HepG2 (cell line): Measurements from ENCODE around the gene PLEKHA5. TPM values are rescaled to one million over a fixed set of nuclear protein-coding genes. Genes with fewer than 3 reads are reported as not detected.

Source experiments
- ATAC-seq: fragments of 200-7000 bp; cut with Tn5 transposase; 3 replicates; pipeline ENCODE4 v1.9.1; 2020; ENCODE audit warnings: mild to moderate bottlenecking, moderate library complexity
- BruUV-seq: library from RNA; stranded (reverse); fragments of 400-500 nt; replicated peaks from 2 replicates; lab custom pipeline; 2021; lab: Mats Ljungman, UMichigan
- CTCF ChIA-PET: fragments of 300-600 bp; formaldehyde crosslinking; extraction: SDS; loops from one replicate; lab custom pipeline; 2021; ENCODE audit warnings: low total read pairs, inconsistent platforms, low intra/inter-chr PET ratio; lab: Yijun Ruan, JAX
- POLR2A ChIA-PET: fragments of 350-600 bp; sonication (Branson Sonifier 250); formaldehyde crosslinking; loops from one replicate; lab custom pipeline; 2020; ENCODE audit warnings: antibody characterized with exemption, inconsistent platforms; lab: Yijun Ruan, JAX
- DNase-seq: peaks from one replicate; pipeline ENCODE4 v3.0.0-alpha.2; 2015; ENCODE audit warnings: low spot score
- FAIRE-seq: peaks from 3 replicates; lab custom pipeline; 2011; peaks lifted over from hg19 to GRCh38; lab: Jason Lieb, UNC
- H2AFZ ChIP-seq: one replicate; pipeline ENCODE4 v1.6.1; 2011; ENCODE audit warnings: low read length, inconsistent platforms
- H3K27ac ChIP-seq: fragments of 300-600 bp; 3 replicates; pipeline ENCODE4 v1.8.0; 2011; ENCODE audit warnings: mixed run types, mild to moderate bottlenecking, mixed read lengths, low read length, inconsistent platforms; ENCODE audit not compliant: insufficient read depth; ENCODE audit errors: extremely low read length
- H3K27me3 ChIP-seq, 2 experiments: fragments of 200-600 bp in 1 of 2; 2 replicates in 1 of 2; 3 replicates in 1 of 2; pipeline versions ENCODE4 v1.6.0 to v1.8.0; 2011; ENCODE audit warnings: low read length in 2 of 2, mild to moderate bottlenecking in 2 of 2, moderate library complexity in 2 of 2, inconsistent platforms in 1 of 2; ENCODE audit not compliant: insufficient read depth in 2 of 2, control insufficient read depth in 1 of 2
- H3K36me3 ChIP-seq, 2 experiments: fragments of 200-600 bp in 1 of 2; replicated peaks in 1 of 2; 2 replicates in 1 of 2; 3 replicates in 1 of 2; pipeline versions ENCODE4 v1.5.1 to v1.8.0; 2011; ENCODE audit warnings: low read length in 2 of 2, inconsistent platforms in 1 of 2; ENCODE audit not compliant: insufficient read depth in 2 of 2, control insufficient read depth in 1 of 2
- H3K4me1 ChIP-seq: 2 replicates; pipeline ENCODE4 v1.5.1; 2012; ENCODE audit warnings: low read length, inconsistent platforms; ENCODE audit not compliant: insufficient read depth
- H3K4me2 ChIP-seq: 2 replicates; pipeline ENCODE4 v1.6.0; 2011; ENCODE audit warnings: low read depth, low read length, inconsistent platforms
- H3K4me3 ChIP-seq, 3 experiments: fragments of 200-600 bp in 1 of 3; sonication (generic), shearing (Covaris generic) in 1 of 3; replicated peaks in 1 of 3; 2 replicates each; pipeline ENCODE4 v1.5.1; 2011 to 2016; ENCODE audit warnings: low read length in 3 of 3, inconsistent platforms in 2 of 3, low read depth in 2 of 3, mild to moderate bottlenecking in 2 of 3, control low read depth in 1 of 3, mixed read lengths in 1 of 3; ENCODE audit not compliant: insufficient read depth in 1 of 3
- H3K79me2 ChIP-seq: one replicate; pipeline ENCODE4 v1.6.1; 2011; ENCODE audit warnings: low read length, inconsistent platforms; ENCODE audit not compliant: insufficient read depth
- H3K9ac ChIP-seq: 2 replicates; pipeline ENCODE4 v1.6.0; 2011; ENCODE audit warnings: mild to moderate bottlenecking, low read depth, low read length, inconsistent platforms; ENCODE audit not compliant: insufficient read depth
- H3K9me3 ChIP-seq: 2 replicates; pipeline ENCODE4 v1.5.1; 2012; ENCODE audit warnings: mild to moderate bottlenecking, low read length
- H4K20me1 ChIP-seq: 2 replicates; pipeline ENCODE4 v1.6.0; 2011; ENCODE audit warnings: inconsistent platforms, mild to moderate bottlenecking, low read length, moderate library complexity; ENCODE audit not compliant: insufficient read depth
- NRL ChIP-seq: sonication (generic); formaldehyde crosslinking; IDR thresholded peaks from 2 replicates; pipeline ENCODE4 v1.5.0; 2020; ENCODE audit warnings: missing genetic modification reagents, mild to moderate bottlenecking, moderate library complexity, borderline replicate concordance
- PITX1 ChIP-seq: sonication (generic); formaldehyde crosslinking; IDR thresholded peaks from 2 replicates; pipeline ENCODE4 v1.5.1; 2020; ENCODE audit warnings: mild to moderate bottlenecking, missing genetic modification reagents
- ZKSCAN8 ChIP-seq: IDR thresholded peaks from 2 replicates; pipeline ENCODE4 v1.6.1; 2016; ENCODE audit warnings: borderline replicate concordance, missing genetic modification reagents, missing compliant biosample characterization
- ZNF333 ChIP-seq: sonication (generic); formaldehyde crosslinking; IDR thresholded peaks from 2 replicates; pipeline ENCODE4 v1.4.0; 2020; ENCODE audit warnings: mild to moderate bottlenecking, missing genetic modification reagents, borderline replicate concordance
- ZNF788 ChIP-seq: sonication (generic); formaldehyde crosslinking; IDR thresholded peaks from 2 replicates; pipeline ENCODE4 v1.5.0; 2020; ENCODE audit warnings: mild to moderate bottlenecking, missing genetic modification reagents, borderline replicate concordance
- WGBS: methylation state at CpG from one replicate; pipeline ENCODE4 v1.1.6; 2017; ENCODE audit warnings: low lambda C conversion rate; 5-methylcytosine and 5-hydroxymethylcytosine counted together
- in situ Hi-C: cut with HindIII; loops from 2 replicates; pipeline ENCODE4 v1.10.0; 2017; ENCODE audit warnings: low pct_unique_long_range_greater_than_20kb; ENCODE audit not compliant: extremely low pct_ligation_motif_present
- intact Hi-C: fragments of 100-400 bp; cut with micrococcal nuclease; formaldehyde crosslinking; loops from one replicate; pipeline ENCODE4 v1.10.0; 2022; ENCODE audit not compliant: unreplicated experiment
- polyA plus RNA-seq, 8 experiments: library from polyadenylated mRNA; depleted of rRNA in 3 of 8; stranded (reverse) in 7 of 8; unstranded in 1 of 8; fragments of >200 nt; fragmentation: Illumina TruSeq in 4 of 8; extraction: Trizol in 4 of 8; gene quantifications; 2 replicates each; pipeline versions ENCODE4 v1.2.1 to v1.2.3, GENCODE V29; 2011 to 2016; ENCODE audit warnings: low read depth in 4 of 8, missing spikeins in 1 of 8, mixed read lengths in 1 of 8; ENCODE audit not compliant: insufficient read depth in 1 of 8
- total RNA-seq, 5 experiments: library from RNA; depleted of rRNA; stranded (reverse); fragments of >200 nt; fragmentation: Illumina TruSeq; extraction: Trizol; gene quantifications; 2 replicates each; pipeline ENCODE4 v1.2.3, GENCODE V29; 2016; ENCODE audit warnings: low read depth in 1 of 5
- TF ChIP-seq, protein P1 (sequence below): IDR thresholded peaks from 2 replicates; pipeline ENCODE4 v1.6.1; 2016; ENCODE audit warnings: missing genetic modification reagents, missing compliant biosample characterization
- TF ChIP-seq, protein P2 (sequence below): sonication (generic); formaldehyde crosslinking; IDR thresholded peaks from 2 replicates; pipeline ENCODE4 v1.8.0; 2022; ENCODE audit warnings: missing genetic modification reagents, mild to moderate bottlenecking, moderate library complexity, borderline replicate concordance
- TF ChIP-seq, protein P3 (sequence below): sonication (generic); formaldehyde crosslinking; IDR thresholded peaks from 2 replicates; pipeline ENCODE4 v1.4.0; 2020; ENCODE audit warnings: mild to moderate bottlenecking, missing genetic modification reagents, borderline replicate concordance
- TF ChIP-seq, protein P4 (sequence below), 2 experiments: IDR thresholded peaks; 2 replicates each; pipeline ENCODE4 v1.6.1; 2011 to 2012; ENCODE audit warnings: low read length in 2 of 2, borderline replicate concordance in 1 of 2, low read depth in 1 of 2, mild to moderate bottlenecking in 1 of 2, moderate library complexity in 1 of 2

Gene PLEKHA5
- total and polyA plus RNA-seq, 2 of the 13 experiments (the other 11 are each of a cell fraction or from before 2014, with no cell fraction given): 4.2 to 15.4 TPM

DNA sequence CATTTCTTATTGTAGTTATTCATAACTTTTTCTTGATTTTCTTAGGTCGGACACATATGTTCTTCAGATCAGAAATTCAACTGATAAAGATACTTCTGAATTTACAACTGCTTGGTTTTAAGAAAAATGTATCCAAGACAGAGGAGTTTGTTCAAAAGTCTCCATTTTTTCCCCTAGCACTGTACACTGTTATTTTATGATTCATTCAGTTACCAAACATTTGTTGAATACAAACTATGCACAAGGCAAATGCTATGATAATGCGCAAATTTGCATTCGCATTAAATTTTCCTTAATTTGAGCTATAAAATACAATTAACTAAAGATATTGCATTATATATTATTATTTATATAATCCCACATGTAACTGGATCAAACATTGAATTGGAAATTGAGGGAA, 10.1 kb upstream of the PLEKHA5 start (continued):
- TF ChIP-seq, protein P1, sequence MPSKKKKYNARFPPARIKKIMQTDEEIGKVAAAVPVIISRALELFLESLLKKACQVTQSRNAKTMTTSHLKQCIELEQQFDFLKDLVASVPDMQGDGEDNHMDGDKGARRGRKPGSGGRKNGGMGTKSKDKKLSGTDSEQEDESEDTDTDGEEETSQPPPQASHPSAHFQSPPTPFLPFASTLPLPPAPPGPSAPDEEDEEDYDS: no peak

DNA sequence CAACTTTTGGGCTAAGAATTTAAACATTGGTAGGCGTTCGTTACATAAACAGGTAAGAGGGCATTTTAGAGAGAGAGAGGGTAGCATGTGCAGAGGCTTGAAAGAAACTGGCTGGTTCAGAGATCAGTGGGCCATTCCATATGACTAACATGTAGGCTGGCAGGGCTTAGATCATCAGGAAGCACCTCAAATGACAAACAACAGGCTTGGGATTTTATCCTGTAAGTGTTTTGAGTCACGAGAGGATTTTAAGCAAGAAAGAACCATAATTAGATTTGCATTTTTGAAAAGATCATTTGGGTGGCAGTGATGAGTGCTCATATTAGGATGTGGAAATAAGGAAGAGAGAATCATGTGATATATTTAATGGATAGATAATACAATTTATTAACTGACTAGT, 8.7 kb upstream of the PLEKHA5 start:
- Histone ChIP-seq H3K4me1 (no peaks in the 10 kb centered on the region), H3K27me3 (no peaks in the 10 kb centered on the region), H3K9me3 (no peaks in the 10 kb centered on the region), H3K4me2 (no peak overlapping the region), H2AFZ (no peak overlapping the region), H3K79me2 (no peaks in the 10 kb centered on the region), H3K4me3 (no peak overlapping the region), H3K36me3 (no peaks in the 10 kb centered on the region), H4K20me1 (no peaks in the 10 kb centered on the region), H3K9ac (no peak overlapping the region), H3K27ac (no peak overlapping the region)
- ChIA-PET CTCF (no interaction called here), POLR2A (no interaction called here)
- DNase-seq: no peak
- BruUV-seq: no TSS peak
- WGBS: 1% methylated on average over 3 of the region's 3 CpGs
- in situ Hi-C loops (no loop called here), intact Hi-C loops (loop anchor here (10.0 kb wide), 1 partner anchor 196 kb away; no protein-coding TSS in a partner anchor)
- FAIRE-seq: no peak
- no peak; the same call in 2 of the 3 replicates for ATAC-seq
- TF ChIP-seq PITX1 (no peak), ZKSCAN8 (CRISPR knock-in tag) (no peak), ZNF333 (CRISPR knock-in tag) (no peak), NRL (CRISPR knock-in tag) (no peak), ZNF788 (CRISPR knock-in tag) (no peak)
- TF ChIP-seq, protein P2, sequence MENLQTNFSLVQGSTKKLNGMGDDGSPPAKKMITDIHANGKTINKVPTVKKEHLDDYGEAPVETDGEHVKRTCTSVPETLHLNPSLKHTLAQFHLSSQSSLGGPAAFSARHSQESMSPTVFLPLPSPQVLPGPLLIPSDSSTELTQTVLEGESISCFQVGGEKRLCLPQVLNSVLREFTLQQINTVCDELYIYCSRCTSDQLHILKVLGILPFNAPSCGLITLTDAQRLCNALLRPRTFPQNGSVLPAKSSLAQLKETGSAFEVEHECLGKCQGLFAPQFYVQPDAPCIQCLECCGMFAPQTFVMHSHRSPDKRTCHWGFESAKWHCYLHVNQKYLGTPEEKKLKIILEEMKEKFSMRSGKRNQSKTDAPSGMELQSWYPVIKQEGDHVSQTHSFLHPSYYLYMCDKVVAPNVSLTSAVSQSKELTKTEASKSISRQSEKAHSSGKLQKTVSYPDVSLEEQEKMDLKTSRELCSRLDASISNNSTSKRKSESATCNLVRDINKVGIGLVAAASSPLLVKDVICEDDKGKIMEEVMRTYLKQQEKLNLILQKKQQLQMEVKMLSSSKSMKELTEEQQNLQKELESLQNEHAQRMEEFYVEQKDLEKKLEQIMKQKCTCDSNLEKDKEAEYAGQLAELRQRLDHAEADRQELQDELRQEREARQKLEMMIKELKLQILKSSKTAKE (CRISPR knock-in tag): no peak
- TF ChIP-seq, protein P3, sequence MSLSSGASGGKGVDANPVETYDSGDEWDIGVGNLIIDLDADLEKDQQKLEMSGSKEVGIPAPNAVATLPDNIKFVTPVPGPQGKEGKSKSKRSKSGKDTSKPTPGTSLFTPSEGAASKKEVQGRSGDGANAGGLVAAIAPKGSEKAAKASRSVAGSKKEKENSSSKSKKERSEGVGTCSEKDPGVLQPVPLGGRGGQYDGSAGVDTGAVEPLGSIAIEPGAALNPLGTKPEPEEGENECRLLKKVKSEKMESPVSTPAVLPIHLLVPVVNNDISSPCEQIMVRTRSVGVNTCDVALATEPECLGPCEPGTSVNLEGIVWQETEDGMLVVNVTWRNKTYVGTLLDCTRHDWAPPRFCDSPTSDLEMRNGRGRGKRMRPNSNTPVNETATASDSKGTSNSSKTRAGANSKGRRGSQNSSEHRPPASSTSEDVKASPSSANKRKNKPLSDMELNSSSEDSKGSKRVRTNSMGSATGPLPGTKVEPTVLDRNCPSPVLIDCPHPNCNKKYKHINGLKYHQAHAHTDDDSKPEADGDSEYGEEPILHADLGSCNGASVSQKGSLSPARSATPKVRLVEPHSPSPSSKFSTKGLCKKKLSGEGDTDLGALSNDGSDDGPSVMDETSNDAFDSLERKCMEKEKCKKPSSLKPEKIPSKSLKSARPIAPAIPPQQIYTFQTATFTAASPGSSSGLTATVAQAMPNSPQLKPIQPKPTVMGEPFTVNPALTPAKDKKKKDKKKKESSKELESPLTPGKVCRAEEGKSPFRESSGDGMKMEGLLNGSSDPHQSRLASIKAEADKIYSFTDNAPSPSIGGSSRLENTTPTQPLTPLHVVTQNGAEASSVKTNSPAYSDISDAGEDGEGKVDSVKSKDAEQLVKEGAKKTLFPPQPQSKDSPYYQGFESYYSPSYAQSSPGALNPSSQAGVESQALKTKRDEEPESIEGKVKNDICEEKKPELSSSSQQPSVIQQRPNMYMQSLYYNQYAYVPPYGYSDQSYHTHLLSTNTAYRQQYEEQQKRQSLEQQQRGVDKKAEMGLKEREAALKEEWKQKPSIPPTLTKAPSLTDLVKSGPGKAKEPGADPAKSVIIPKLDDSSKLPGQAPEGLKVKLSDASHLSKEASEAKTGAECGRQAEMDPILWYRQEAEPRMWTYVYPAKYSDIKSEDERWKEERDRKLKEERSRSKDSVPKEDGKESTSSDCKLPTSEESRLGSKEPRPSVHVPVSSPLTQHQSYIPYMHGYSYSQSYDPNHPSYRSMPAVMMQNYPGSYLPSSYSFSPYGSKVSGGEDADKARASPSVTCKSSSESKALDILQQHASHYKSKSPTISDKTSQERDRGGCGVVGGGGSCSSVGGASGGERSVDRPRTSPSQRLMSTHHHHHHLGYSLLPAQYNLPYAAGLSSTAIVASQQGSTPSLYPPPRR (CRISPR knock-in tag): no peak
- TF ChIP-seq, protein P4, sequence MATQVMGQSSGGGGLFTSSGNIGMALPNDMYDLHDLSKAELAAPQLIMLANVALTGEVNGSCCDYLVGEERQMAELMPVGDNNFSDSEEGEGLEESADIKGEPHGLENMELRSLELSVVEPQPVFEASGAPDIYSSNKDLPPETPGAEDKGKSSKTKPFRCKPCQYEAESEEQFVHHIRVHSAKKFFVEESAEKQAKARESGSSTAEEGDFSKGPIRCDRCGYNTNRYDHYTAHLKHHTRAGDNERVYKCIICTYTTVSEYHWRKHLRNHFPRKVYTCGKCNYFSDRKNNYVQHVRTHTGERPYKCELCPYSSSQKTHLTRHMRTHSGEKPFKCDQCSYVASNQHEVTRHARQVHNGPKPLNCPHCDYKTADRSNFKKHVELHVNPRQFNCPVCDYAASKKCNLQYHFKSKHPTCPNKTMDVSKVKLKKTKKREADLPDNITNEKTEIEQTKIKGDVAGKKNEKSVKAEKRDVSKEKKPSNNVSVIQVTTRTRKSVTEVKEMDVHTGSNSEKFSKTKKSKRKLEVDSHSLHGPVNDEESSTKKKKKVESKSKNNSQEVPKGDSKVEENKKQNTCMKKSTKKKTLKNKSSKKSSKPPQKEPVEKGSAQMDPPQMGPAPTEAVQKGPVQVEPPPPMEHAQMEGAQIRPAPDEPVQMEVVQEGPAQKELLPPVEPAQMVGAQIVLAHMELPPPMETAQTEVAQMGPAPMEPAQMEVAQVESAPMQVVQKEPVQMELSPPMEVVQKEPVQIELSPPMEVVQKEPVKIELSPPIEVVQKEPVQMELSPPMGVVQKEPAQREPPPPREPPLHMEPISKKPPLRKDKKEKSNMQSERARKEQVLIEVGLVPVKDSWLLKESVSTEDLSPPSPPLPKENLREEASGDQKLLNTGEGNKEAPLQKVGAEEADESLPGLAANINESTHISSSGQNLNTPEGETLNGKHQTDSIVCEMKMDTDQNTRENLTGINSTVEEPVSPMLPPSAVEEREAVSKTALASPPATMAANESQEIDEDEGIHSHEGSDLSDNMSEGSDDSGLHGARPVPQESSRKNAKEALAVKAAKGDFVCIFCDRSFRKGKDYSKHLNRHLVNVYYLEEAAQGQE (IDR thresholded peaks at IDR 0.05; ENCODE audit: borderline replicate concordance in 1 of 2, low read depth in 1 of 2, low read length in 2 of 2): no peak
